SK-N-SH treated with all-trans-retinoic acid at 6 μM for 48 hours (cell line): ENCODE data around the gene VDAC1.

ENCODE experiments used
- ATAC-seq: fragments of 200-7000 bp; cut with Tn5 transposase; 3 replicates; pipeline ENCODE4 v1.9.1; 2020; ENCODE audit warnings: mild to moderate bottlenecking, moderate library complexity
- ARNTL ChIP-seq: fragments of 450-650 bp; formaldehyde crosslinking; IDR thresholded peaks from 2 replicates; pipeline ENCODE4 v1.5.0; 2020; ENCODE audit warnings: low read depth, mild to moderate bottlenecking, moderate library complexity, borderline replicate concordance
- BACH2 ChIP-seq: fragments of 250-450 bp; sonication (Bioruptor Pico); IDR thresholded peaks from 2 replicates; pipeline ENCODE4 v1.9.0; 2021; ENCODE audit warnings: mild to moderate bottlenecking, borderline replicate concordance
- CSDC2 ChIP-seq: fragments of 250-450 bp; sonication (Bioruptor Pico); IDR thresholded peaks from 2 replicates; pipeline ENCODE4 v1.5.0; 2020; ENCODE audit warnings: mild to moderate bottlenecking, moderate library complexity
- ESRRG ChIP-seq: fragments of 250-450 bp; sonication (Bioruptor Pico); IDR thresholded peaks from 2 replicates; pipeline ENCODE4 v1.6.1; 2021; ENCODE audit warnings: mild to moderate bottlenecking
- GLIS3 ChIP-seq: fragments of 250-450 bp; sonication (Bioruptor Pico); IDR thresholded peaks from 2 replicates; pipeline ENCODE4 v1.5.0; 2020; ENCODE audit warnings: mild to moderate bottlenecking, moderate library complexity
- ISL1 ChIP-seq: fragments of 250-450 bp; sonication (Bioruptor Pico); IDR thresholded peaks from 2 replicates; pipeline ENCODE4 v2.1.2; 2022; ENCODE audit warnings: mild to moderate bottlenecking, moderate library complexity
- OSR1 ChIP-seq: fragments of 250-450 bp; sonication (Bioruptor Pico); IDR thresholded peaks from 2 replicates; pipeline ENCODE4 v1.8.0; 2022; ENCODE audit warnings: moderate library complexity, mild to moderate bottlenecking, inconsistent platforms
- PPARA ChIP-seq: fragments of 250-450 bp; sonication (Bioruptor Pico); IDR thresholded peaks from 2 replicates; pipeline ENCODE4 v1.5.0; 2020; ENCODE audit warnings: mild to moderate bottlenecking, borderline replicate concordance
- RARB ChIP-seq: fragments of 250-450 bp; sonication (Bioruptor Pico); IDR thresholded peaks from 2 replicates; pipeline ENCODE4 v1.8.0; 2021; ENCODE audit warnings: mild to moderate bottlenecking, moderate library complexity
- SNAI2 ChIP-seq: fragments of 250-450 bp; sonication (Bioruptor Pico); IDR thresholded peaks from 2 replicates; pipeline ENCODE4 v1.5.0; 2020; ENCODE audit warnings: mild to moderate bottlenecking, moderate library complexity
- TCF4 ChIP-seq: fragments of 250-450 bp; sonication (Bioruptor Pico); IDR thresholded peaks from 2 replicates; pipeline ENCODE4 v1.8.0; 2021; ENCODE audit warnings: mild to moderate bottlenecking, moderate library complexity, borderline replicate concordance
- TOX ChIP-seq: fragments of 250-450 bp; sonication (Bioruptor Pico); IDR thresholded peaks from 2 replicates; pipeline ENCODE4 v1.8.0; 2021; ENCODE audit warnings: mild to moderate bottlenecking, moderate library complexity, borderline replicate concordance
- ZC3H10 ChIP-seq: fragments of 250-450 bp; sonication (Bioruptor Pico); IDR thresholded peaks from 2 replicates; pipeline ENCODE4 v1.5.1; 2021; ENCODE audit warnings: mild to moderate bottlenecking, moderate library complexity
- ZFP3 ChIP-seq: fragments of 250-450 bp; sonication (Bioruptor Pico); IDR thresholded peaks from 2 replicates; pipeline ENCODE4 v1.5.0; 2020; ENCODE audit warnings: mild to moderate bottlenecking, moderate library complexity
- ZFP30 ChIP-seq: fragments of 450-650 bp; formaldehyde crosslinking; IDR thresholded peaks from 2 replicates; pipeline ENCODE4 v1.5.0; 2022; ENCODE audit warnings: mild to moderate bottlenecking, moderate library complexity
- ZNF8 ChIP-seq: fragments of 450-650 bp; formaldehyde crosslinking; IDR thresholded peaks from 2 replicates; pipeline ENCODE4 v1.5.0; 2020; ENCODE audit warnings: mild to moderate bottlenecking, moderate library complexity
- TF ChIP-seq, protein P1 (sequence below): fragments of 250-450 bp; sonication (Bioruptor Pico); IDR thresholded peaks from 2 replicates; pipeline ENCODE4 v1.5.1; 2020; ENCODE audit warnings: low read depth, mild to moderate bottlenecking, moderate library complexity
- TF ChIP-seq, protein P2 (sequence below): fragments of 250-450 bp; sonication (Bioruptor Pico); IDR thresholded peaks from 2 replicates; pipeline ENCODE4 v1.5.0; 2020; ENCODE audit warnings: mild to moderate bottlenecking, moderate library complexity
- TF ChIP-seq, protein P3 (sequence below): fragments of 250-450 bp; sonication (Bioruptor Pico); IDR thresholded peaks from 2 replicates; pipeline ENCODE4 v1.8.0; 2020; ENCODE audit warnings: mild to moderate bottlenecking, moderate library complexity, borderline replicate concordance
- TF ChIP-seq, protein P4 (sequence below): fragments of 250-450 bp; sonication (Bioruptor Pico); IDR thresholded peaks from 2 replicates; pipeline ENCODE4 v1.8.0; 2021; ENCODE audit warnings: low read depth, mild to moderate bottlenecking, moderate library complexity, borderline replicate concordance
- TF ChIP-seq, protein P5 (sequence below): fragments of 250-450 bp; sonication (Bioruptor Pico); IDR thresholded peaks from 2 replicates; pipeline ENCODE4 v1.5.1; 2021; ENCODE audit warnings: mild to moderate bottlenecking, moderate library complexity

VDAC1 gene

DNA sequence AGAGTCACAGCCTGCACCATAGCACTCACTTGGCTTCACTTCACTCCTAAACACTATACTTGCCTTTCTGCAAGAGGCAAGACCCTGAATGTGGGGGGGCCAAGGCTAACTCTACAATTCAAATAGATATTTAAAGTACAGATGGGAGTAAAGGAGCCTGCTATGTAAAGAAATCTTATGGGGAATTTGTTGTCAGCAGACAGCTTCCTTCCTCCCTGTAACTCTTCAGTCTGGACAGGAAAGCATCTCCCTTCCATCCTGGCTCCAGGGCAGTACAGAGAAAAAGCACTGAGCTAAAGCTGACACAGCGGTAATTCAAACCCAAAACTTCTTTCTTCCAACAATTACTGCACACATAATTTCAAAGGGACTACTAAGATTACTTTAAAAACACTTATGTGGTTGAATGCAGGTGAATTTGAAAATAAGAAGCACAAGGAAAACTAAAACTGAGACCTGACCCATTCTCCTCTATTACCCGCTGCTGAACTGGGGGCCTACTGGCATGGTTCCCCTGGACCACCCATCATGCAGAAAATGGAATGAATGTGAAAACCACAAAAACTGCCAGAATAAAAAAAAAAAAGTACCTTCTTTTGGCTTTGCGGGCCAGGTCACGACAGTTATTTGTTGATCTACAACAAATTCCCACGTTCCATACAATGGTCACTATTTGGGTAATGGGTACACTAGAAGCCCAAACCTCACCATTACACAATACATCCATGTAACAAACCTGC lies 13.4 kb downstream of the VDAC1 start (continued):
- TF ChIP-seq, protein P1, sequence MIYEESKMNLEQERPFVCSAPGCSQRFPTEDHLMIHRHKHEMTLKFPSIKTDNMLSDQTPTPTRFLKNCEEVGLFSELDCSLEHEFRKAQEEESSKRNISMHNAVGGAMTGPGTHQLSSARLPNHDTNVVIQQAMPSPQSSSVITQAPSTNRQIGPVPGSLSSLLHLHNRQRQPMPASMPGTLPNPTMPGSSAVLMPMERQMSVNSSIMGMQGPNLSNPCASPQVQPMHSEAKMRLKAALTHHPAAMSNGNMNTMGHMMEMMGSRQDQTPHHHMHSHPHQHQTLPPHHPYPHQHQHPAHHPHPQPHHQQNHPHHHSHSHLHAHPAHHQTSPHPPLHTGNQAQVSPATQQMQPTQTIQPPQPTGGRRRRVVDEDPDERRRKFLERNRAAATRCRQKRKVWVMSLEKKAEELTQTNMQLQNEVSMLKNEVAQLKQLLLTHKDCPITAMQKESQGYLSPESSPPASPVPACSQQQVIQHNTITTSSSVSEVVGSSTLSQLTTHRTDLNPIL: no peak
- no peak for TF ChIP-seq GLIS3
- no peak for TF ChIP-seq SNAI2 (CRISPR knock-in tag)

DNA sequence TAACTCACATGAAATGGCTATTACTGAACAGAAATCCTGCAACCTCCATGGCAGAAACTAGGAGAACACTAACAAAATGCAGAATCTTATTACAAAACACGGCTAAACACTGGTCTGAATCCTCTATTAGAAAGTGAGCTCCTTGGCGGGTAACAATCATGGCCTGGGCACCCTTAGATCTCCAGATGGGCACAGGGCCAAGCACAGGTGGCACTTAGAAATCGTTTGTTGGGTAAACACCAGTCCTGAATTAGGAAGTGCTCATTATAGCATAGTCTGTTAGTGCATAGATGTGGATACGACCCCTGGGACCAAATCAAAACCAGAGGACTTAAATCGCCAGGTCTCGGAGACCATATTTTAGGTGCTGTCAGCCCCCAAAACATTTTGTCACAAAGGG lies 14.4 kb downstream of the VDAC1 start:
- TF ChIP-seq ZC3H10 (CRISPR knock-in tag) (no peak), ZNF8 (no peak), ZFP3 (CRISPR knock-in tag) (no peak), ESRRG (CRISPR knock-in tag) (no peak), ARNTL (CRISPR knock-in tag) (no peak), TCF4 (CRISPR knock-in tag) (no peak), TOX (CRISPR knock-in tag) (no peak), ZFP30 (CRISPR knock-in tag) (no peak), CSDC2 (CRISPR knock-in tag) (no peak), PPARA (no peak), SNAI2 (CRISPR knock-in tag) (no peak), OSR1 (CRISPR knock-in tag) (no peak), RARB (CRISPR knock-in tag) (no peak), GLIS3 (no peak), ISL1 (no peak)
- TF ChIP-seq, protein P2, sequence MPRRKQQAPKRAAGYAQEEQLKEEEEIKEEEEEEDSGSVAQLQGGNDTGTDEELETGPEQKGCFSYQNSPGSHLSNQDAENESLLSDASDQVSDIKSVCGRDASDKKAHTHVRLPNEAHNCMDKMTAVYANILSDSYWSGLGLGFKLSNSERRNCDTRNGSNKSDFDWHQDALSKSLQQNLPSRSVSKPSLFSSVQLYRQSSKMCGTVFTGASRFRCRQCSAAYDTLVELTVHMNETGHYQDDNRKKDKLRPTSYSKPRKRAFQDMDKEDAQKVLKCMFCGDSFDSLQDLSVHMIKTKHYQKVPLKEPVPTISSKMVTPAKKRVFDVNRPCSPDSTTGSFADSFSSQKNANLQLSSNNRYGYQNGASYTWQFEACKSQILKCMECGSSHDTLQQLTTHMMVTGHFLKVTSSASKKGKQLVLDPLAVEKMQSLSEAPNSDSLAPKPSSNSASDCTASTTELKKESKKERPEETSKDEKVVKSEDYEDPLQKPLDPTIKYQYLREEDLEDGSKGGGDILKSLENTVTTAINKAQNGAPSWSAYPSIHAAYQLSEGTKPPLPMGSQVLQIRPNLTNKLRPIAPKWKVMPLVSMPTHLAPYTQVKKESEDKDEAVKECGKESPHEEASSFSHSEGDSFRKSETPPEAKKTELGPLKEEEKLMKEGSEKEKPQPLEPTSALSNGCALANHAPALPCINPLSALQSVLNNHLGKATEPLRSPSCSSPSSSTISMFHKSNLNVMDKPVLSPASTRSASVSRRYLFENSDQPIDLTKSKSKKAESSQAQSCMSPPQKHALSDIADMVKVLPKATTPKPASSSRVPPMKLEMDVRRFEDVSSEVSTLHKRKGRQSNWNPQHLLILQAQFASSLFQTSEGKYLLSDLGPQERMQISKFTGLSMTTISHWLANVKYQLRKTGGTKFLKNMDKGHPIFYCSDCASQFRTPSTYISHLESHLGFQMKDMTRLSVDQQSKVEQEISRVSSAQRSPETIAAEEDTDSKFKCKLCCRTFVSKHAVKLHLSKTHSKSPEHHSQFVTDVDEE: no peak
- TF ChIP-seq, protein P3, sequence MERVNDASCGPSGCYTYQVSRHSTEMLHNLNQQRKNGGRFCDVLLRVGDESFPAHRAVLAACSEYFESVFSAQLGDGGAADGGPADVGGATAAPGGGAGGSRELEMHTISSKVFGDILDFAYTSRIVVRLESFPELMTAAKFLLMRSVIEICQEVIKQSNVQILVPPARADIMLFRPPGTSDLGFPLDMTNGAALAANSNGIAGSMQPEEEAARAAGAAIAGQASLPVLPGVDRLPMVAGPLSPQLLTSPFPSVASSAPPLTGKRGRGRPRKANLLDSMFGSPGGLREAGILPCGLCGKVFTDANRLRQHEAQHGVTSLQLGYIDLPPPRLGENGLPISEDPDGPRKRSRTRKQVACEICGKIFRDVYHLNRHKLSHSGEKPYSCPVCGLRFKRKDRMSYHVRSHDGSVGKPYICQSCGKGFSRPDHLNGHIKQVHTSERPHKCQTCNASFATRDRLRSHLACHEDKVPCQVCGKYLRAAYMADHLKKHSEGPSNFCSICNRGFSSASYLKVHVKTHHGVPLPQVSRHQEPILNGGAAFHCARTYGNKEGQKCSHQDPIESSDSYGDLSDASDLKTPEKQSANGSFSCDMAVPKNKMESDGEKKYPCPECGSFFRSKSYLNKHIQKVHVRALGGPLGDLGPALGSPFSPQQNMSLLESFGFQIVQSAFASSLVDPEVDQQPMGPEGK: no peak
- no peak for ATAC-seq

DNA sequence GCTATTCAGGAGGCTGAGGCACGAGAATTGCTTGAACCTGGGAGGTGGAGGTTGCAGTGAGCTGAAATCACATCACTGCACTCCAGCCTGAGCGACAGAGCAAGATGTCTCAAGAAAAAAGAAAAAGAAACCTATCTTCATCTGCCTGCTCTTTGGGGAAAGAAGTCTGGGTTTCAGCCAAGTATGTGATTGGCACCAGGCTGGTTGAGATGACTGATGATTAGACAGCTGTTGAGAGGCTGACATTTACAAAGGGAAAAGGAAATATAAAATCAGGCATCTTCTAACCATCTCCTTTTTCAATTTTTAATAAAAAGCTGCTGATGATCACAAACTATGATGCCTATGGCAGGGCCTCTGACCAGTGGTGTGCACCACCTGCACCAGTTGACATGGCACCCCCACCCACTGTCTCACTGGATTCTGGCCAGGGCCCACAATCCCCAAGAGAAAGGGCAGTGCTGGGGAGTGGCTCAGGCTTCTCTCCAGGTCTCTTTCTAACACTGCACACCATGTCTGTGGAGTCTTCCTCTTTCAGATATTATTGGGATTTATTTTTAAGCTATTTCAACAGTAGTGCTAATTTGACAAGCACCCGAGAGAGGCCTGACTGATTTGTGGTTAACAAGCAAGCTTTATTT lies 19.1 kb downstream of the VDAC1 start:
- no peak for ATAC-seq
- TF ChIP-seq, protein P4, sequence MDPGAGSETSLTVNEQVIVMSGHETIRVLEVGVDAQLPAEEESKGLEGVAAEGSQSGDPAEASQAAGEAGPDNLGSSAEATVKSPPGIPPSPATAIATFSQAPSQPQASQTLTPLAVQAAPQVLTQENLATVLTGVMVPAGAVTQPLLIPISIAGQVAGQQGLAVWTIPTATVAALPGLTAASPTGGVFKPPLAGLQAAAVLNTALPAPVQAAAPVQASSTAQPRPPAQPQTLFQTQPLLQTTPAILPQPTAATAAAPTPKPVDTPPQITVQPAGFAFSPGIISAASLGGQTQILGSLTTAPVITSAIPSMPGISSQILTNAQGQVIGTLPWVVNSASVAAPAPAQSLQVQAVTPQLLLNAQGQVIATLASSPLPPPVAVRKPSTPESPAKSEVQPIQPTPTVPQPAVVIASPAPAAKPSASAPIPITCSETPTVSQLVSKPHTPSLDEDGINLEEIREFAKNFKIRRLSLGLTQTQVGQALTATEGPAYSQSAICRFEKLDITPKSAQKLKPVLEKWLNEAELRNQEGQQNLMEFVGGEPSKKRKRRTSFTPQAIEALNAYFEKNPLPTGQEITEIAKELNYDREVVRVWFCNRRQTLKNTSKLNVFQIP (CRISPR knock-in tag): no peak
- TF ChIP-seq SNAI2 (CRISPR knock-in tag): no peak
- TF ChIP-seq, protein P5, sequence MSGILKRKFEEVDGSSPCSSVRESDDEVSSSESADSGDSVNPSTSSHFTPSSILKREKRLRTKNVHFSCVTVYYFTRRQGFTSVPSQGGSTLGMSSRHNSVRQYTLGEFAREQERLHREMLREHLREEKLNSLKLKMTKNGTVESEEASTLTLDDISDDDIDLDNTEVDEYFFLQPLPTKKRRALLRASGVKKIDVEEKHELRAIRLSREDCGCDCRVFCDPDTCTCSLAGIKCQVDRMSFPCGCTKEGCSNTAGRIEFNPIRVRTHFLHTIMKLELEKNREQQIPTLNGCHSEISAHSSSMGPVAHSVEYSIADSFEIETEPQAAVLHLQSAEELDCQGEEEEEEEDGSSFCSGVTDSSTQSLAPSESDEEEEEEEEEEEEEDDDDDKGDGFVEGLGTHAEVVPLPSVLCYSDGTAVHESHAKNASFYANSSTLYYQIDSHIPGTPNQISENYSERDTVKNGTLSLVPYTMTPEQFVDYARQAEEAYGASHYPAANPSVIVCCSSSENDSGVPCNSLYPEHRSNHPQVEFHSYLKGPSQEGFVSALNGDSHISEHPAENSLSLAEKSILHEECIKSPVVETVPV (CRISPR knock-in tag): no peak
- no peak for TF ChIP-seq BACH2 (CRISPR knock-in tag)
- no peak for TF ChIP-seq RARB (CRISPR knock-in tag)
- no peak for TF ChIP-seq ZNF8
- no peak for TF ChIP-seq ISL1
- TF ChIP-seq, protein P2: no peak
- TF ChIP-seq OSR1 (CRISPR knock-in tag): no peak
- TF ChIP-seq, protein P1: no peak
